Measurements from ENCODE around the gene REG1B.

Gene REG1B

GRCh38 chr2:79086255-79086654 lies 1.5 kb downstream of the REG1B start:
- no peak overlapping the region for H3K27ac ChIP-seq (ENCODE audit: low read depth, low read length, poor library complexity, severe bottlenecking)
- no peaks in the 10 kb centered on the region for H3K36me3 ChIP-seq (ENCODE audit: insufficient read depth, low read length)
- H4K20me1 ChIP-seq (ENCODE audit: insufficient read depth, low read length): no peaks in the 10 kb centered on the region
- no peak for TF ChIP-seq CTCF (IDR thresholded peaks at IDR 0.05; ENCODE audit: low read length)
- no peak for TF ChIP-seq EZH2 (IDR thresholded peaks at IDR 0.05; ENCODE audit: borderline replicate concordance, low read length)
- no peaks in the 10 kb centered on the region for H3F3A ChIP-seq (ENCODE audit: insufficient read depth, low read length)
- no peaks in the 10 kb centered on the region for H3K79me2 ChIP-seq (ENCODE audit: insufficient read depth, low read length)
- no peak overlapping the region for H3K4me3 ChIP-seq (ENCODE audit: low read depth, low read length, poor library complexity, severe bottlenecking)
- H3K9ac ChIP-seq (ENCODE audit: low read length): no peak overlapping the region
- H3K9me2 ChIP-seq (ENCODE audit: low read depth, low read length): no peaks in the 10 kb centered on the region
- no peaks in the 10 kb centered on the region for H3K4me1 ChIP-seq (ENCODE audit: insufficient read depth, low read length, severe bottlenecking)
- H3K9me3 ChIP-seq (ENCODE audit: low read length): no peaks in the 10 kb centered on the region
- H3K4me2 ChIP-seq (ENCODE audit: low read length): no peak overlapping the region
- H2AFZ ChIP-seq (ENCODE audit: low read length): no peak overlapping the region
- no peaks in the 10 kb centered on the region for H3K27me3 ChIP-seq (ENCODE audit: insufficient read depth, low read length)

GRCh38 chr2:79085382-79085781 lies 2.4 kb downstream of the REG1B start:
- H3K4me3 ChIP-seq (ENCODE audit: low read depth, low read length, poor library complexity, severe bottlenecking): no peak overlapping the region
- H3K9ac ChIP-seq (ENCODE audit: low read length): no peak overlapping the region
- no peak overlapping the region for H3K4me2 ChIP-seq (ENCODE audit: low read length)
- H3K27ac ChIP-seq (ENCODE audit: low read depth, low read length, poor library complexity, severe bottlenecking): no peak overlapping the region
- H3F3A ChIP-seq (ENCODE audit: insufficient read depth, low read length): no peaks in the 10 kb centered on the region
- no peaks in the 10 kb centered on the region for H4K20me1 ChIP-seq (ENCODE audit: insufficient read depth, low read length)
- no peaks in the 10 kb centered on the region for H3K9me3 ChIP-seq (ENCODE audit: low read length)
- H3K79me2 ChIP-seq (ENCODE audit: insufficient read depth, low read length): no peaks in the 10 kb centered on the region
- TF ChIP-seq EZH2 (IDR thresholded peaks at IDR 0.05; ENCODE audit: borderline replicate concordance, low read length) (no peak), CTCF (IDR thresholded peaks at IDR 0.05; ENCODE audit: low read length) (no peak)
- H3K9me2 ChIP-seq (ENCODE audit: low read depth, low read length): no peaks in the 10 kb centered on the region
- H2AFZ ChIP-seq (ENCODE audit: low read length): no peak overlapping the region
- no peaks in the 10 kb centered on the region for H3K27me3 ChIP-seq (ENCODE audit: insufficient read depth, low read length)
- no peaks in the 10 kb centered on the region for H3K4me1 ChIP-seq (ENCODE audit: insufficient read depth, low read length, severe bottlenecking)
- no peaks in the 10 kb centered on the region for H3K36me3 ChIP-seq (ENCODE audit: insufficient read depth, low read length)

DNA sequence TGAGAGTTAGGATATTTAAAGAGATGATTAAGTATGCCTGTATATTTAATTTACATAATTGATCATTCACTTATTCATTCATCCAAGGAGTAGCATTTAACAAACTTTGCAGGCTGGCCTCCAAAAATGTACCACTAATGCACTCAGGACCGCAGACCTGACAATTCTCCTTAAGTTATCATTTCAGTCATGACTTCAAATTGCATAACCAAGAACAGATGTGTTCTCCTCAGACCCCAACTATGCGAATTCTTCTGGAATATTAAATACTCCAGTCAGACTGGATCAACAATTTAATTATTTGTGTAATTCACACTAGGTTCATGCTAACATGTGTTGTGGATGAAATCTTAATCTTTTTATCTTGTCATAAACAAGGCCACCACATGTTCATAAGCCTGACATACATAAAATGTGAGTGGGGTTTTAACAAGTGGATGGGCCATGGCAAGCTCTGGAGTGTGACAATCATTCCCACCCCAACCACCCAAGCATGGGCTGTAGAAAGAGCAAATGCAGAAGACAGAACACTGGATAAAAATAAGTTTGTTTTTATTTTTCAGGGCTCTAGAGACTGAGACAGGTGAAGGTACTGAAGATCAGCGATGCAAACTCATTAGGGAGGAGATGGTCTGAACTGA lies 3.2 kb downstream of the REG1B start:
- H3K27ac ChIP-seq (ENCODE audit: low read depth, low read length, poor library complexity, severe bottlenecking): no peak overlapping the region
- H3K79me2 ChIP-seq (ENCODE audit: insufficient read depth, low read length): no peaks in the 10 kb centered on the region
- H3K9ac ChIP-seq (ENCODE audit: low read length): no peak overlapping the region
- no peak for TF ChIP-seq CTCF (IDR thresholded peaks at IDR 0.05; ENCODE audit: low read length)
- TF ChIP-seq EZH2 (IDR thresholded peaks at IDR 0.05; ENCODE audit: borderline replicate concordance, low read length): no peak
- no peak overlapping the region for H2AFZ ChIP-seq (ENCODE audit: low read length)
- H3K4me2 ChIP-seq (ENCODE audit: low read length): no peak overlapping the region
- no peaks in the 10 kb centered on the region for H3K27me3 ChIP-seq (ENCODE audit: insufficient read depth, low read length)
- no peak overlapping the region for H3K4me3 ChIP-seq (ENCODE audit: low read depth, low read length, poor library complexity, severe bottlenecking)
- H3K9me2 ChIP-seq (ENCODE audit: low read depth, low read length): no peaks in the 10 kb centered on the region
- H3K9me3 ChIP-seq (ENCODE audit: low read length): no peaks in the 10 kb centered on the region
- H3F3A ChIP-seq (ENCODE audit: insufficient read depth, low read length): no peaks in the 10 kb centered on the region
- H3K4me1 ChIP-seq (ENCODE audit: insufficient read depth, low read length, severe bottlenecking): no peaks in the 10 kb centered on the region
- no peaks in the 10 kb centered on the region for H3K36me3 ChIP-seq (ENCODE audit: insufficient read depth, low read length)
- H4K20me1 ChIP-seq (ENCODE audit: insufficient read depth, low read length): no peaks in the 10 kb centered on the region
